Bone marrow (tissue), 2 donors: ENCODE data around the gene POU5F2.

Experiments
- DNase-seq, 2 donors: peaks; one replicate each; lab custom pipeline; 2025; lab: John Stamatoyannopoulos, UW

POU5F2 gene

DNA sequence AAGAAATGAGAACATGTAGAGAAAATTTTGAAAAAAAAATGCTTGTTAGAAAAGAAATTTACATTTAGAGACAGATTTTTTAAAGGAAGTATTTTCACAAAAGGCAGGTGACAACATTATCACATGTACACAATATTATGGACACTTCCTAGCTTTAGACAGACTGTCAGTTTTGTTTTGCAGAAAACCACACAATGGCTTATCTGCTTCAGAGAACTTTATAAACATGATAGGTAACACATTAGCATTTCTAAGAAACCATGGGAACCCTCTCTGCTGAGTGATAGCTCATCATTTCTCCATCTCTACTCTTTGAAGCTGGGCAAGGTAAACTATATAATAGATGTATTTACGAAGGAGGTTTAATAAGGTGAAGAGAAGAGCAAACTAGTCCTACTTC is 25.6 kb downstream of the POU5F2 start:
- DNase-seq = no peak

DNA sequence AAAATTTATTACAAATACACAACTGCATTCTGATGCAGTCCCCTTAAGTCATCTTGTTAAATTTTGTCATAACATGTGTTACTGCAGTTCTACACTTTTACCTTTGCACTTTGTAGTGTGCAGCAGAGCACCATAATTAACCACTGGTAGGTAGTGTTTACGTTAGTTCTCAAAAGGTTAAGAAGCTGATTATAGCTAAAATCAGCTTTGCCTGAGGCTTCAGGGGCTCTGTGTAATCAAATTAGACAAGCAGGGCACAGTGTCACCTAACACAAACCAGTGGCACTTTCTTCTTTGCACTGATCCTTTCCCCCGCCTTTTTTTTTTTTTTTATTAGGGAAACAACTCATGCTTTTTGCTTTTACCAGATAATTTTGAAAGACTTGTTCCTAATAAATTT is 26.1 kb downstream of the POU5F2 start:
- no peak for DNase-seq

DNA sequence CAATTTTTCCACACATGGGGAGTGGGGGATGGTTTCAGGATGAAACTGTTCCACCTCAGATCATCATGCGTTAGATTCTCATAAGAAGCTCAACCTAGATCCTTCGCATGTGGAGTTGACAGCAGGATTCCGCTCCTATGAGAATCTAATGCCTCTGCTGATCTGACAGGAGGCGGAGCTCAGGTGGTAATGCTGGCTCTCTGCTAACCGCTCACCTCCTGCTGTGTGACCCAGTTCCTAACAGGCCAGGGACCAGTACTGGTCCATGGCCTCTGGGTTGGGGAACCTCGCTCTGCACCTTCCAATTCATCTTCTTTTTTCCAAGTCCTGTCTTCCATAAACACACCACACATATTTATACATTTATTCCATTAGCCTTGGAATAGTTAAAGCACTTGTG is 33.0 kb downstream of the POU5F2 start:
- no peak for DNase-seq

DNA sequence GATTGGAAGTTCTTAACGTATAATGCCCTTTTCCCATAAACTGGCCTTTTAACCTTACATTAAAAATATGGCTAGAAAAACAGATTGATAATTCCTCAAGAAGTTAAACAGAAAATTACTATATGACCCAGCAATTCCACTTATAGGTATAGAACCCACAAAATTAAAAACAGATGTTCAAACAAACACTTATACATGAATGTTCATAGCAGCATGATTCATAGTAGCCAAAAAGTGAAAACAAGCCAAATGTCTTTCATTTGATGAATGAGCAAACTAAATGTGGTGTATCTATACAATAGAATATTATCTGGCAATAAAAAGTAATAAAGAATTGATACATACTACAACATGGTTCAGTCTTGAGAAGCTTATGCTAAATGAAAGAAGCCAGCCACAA is 35.5 kb downstream of the POU5F2 start:
- no peak for DNase-seq

DNA sequence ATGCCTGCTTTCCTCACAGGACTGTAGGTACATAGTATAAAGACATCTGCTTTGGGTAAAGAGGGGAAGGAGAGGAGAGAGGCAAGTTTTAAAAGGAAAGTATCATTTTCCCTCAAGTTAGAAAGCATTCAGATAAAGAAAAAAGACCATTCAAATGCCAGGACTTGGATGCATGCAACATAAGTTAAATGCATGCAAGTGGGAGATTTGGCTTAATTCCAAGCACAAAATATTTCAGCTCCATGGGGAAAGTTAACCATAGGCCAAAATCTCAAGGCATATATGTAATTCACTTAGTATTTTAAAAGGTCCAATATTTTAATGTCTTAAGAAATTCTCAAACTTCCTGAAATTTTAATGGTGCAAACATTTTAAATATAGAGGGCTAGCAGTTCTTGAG is 36.4 kb downstream of the POU5F2 start:
- DNase-seq = no peak

DNA sequence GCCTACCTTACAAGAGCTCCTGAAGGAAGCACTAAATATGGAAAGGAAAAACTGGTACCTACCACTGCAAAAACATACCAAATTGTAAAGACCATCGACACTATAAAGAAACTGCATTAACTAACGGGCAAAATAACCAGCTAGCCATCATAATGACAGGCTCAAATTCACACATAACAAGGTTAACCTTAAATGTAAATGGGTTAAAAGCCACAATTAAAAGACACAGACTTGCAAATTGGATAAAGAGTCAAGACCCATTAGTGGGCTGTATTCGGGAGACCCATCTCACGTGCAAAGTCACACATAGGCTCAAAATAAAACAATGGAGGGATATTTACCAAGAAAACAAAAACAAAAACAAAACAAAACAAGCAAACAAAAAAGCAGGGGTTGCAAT is 49.4 kb downstream of the POU5F2 start:
- no peak for DNase-seq
